ENCODE results near the gene HACL1. TPM values are rescaled to one million over a fixed set of nuclear protein-coding genes. Genes with fewer than 3 reads are reported as not detected.

The HACL1 gene
- total and polyA plus RNA-seq, 10 of the 15 experiments (the other 5 are each of a cell fraction or from before 2014, with no cell fraction given), result 19.4 to 48.7 (median 30.1) TPM

DNA sequence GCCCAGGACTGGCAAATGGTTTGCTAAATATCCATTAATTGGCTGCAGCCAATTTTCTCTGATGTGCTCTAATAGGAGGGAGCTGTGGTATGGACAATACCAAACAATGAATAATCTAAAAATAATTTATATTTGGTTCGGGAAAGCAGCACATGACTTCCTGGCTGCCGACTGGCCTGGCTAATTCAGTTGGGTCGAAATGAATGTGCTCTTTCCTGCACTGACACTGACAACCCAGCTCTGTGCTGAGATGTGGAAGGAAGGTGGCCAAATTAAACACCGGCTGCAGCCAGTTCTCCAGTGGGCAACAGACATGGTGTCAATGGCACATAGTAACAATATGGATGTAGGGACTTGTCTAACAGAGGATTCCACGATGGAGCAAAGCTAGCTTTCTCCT lies 58.8 kb downstream of the HACL1 start (continued):
- TF ChIP-seq TBL1XR1 (IDR thresholded peaks at IDR 0.05; ENCODE audit: low read depth, low read length) (no peak), JUND (IDR thresholded peaks at IDR 0.05; ENCODE audit: low read depth, low read length) (no peak), ZNF274 (IDR thresholded peaks at IDR 0.05; ENCODE audit: insufficient read depth, insufficient read length) (no peak), KDM1A (IDR thresholded peaks at IDR 0.05; ENCODE audit: borderline replicate concordance) (no peak), NFIC (IDR thresholded peaks at IDR 0.05; ENCODE audit: low read depth, low read length) (no peak), IRF4 (IDR thresholded peaks at IDR 0.05; ENCODE audit: low read depth, low read length) (no peak)

DNA sequence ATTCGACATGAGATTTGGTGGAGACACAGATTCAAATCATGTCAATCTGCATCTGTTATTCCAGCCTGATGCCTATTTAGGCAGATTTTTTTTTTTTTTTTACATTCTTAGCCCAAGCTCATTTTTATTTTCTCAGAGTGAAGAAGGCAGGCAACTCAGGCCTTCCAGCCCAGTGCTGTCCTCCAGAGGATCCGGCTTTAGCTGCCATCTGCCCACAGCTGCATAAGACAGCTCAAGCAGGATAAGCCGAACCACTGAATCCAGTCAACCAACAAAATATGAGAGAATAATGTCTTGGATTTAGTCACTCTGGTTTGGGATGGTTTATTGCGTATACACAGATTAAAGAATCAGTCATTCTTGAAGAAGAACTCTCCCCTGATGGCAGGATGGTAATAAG lies 60.0 kb downstream of the HACL1 start:
- FAIRE-seq, result no peak
- Histone ChIP-seq H3K79me2 (ENCODE audit: control insufficient read depth, insufficient read depth, low read length) (no peaks in the 10 kb centered on the region), H4K20me1 (ENCODE audit: control insufficient read depth, insufficient read depth) (no peaks in the 10 kb centered on the region), H3K27ac (ENCODE audit: control insufficient read depth, insufficient read depth) (no peak overlapping the region), H2AFZ (ENCODE audit: control insufficient read depth, low read depth, low read length) (no peak overlapping the region), H3K9me3 (replicated peaks; ENCODE audit: control insufficient read depth, insufficient read depth, low read length) (no peaks in the 10 kb centered on the region), H3K4me3 (no peak overlapping the region), H3K4me2 (ENCODE audit: control insufficient read depth, insufficient read depth) (no peak overlapping the region), H3K4me1 (ENCODE audit: control insufficient read depth, insufficient read depth, low read length) (no peaks in the 10 kb centered on the region), H3K9ac (ENCODE audit: control insufficient read depth, insufficient read depth, low read length) (no peak overlapping the region), H3K27me3 (replicated peaks in 1 of 2; ENCODE audit: control insufficient read depth in 2 of 2, insufficient read depth in 2 of 2, low read length in 1 of 2) (no peaks in the 10 kb centered on the region), H3K36me3 (ENCODE audit: control insufficient read depth in 2 of 2, insufficient read depth in 2 of 2, low read length in 1 of 2) (no peaks in the 10 kb centered on the region)
- ATAC-seq, result no peak
- RAD21 ChIA-PET (ENCODE audit: unreplicated experiment), result no interaction called here
- no TSS peak for BruUV-seq (replicated peaks)
- whole genome bisulfite sequencing (ENCODE audit: insufficient coverage, insufficient replicate concordance, low lambda C conversion rate, missing lambda C conversion rate), result 98% methylated on average over 4 of the region's 4 CpGs
- no peak for DNase-seq (ENCODE audit: low read depth, low spot score)
- intact Hi-C loops (cut with micrococcal nuclease; ENCODE audit: unreplicated experiment) (no loop called here), in situ Hi-C loops (cut with MboI) (no loop called here)
- POLR2A ChIA-PET, result interaction anchor here (0.6 kb wide), 1 partner anchor 370 kb away, joined by 4 read pairs; no protein-coding TSS in a partner anchor
- TF ChIP-seq BRCA1 (IDR thresholded peaks at IDR 0.05; ENCODE audit: low read depth, low read length) (no peak), EZH2 (IDR thresholded peaks at IDR 0.05; ENCODE audit: borderline replicate concordance, control insufficient read depth, low read depth, low read length) (no peak), SMC3 (IDR thresholded peaks at IDR 0.05; ENCODE audit: borderline replicate concordance, low read length) (no peak), ZBED1 (IDR thresholded peaks at IDR 0.05; ENCODE audit: borderline replicate concordance) (no peak), POU2F2 (IDR thresholded peaks at IDR 0.05; ENCODE audit: borderline replicate concordance, low read depth, low read length) (no peak), RFX5 (IDR thresholded peaks at IDR 0.05; ENCODE audit: low read depth, low read length) (no peak), YY1 (IDR thresholded peaks at IDR 0.05; ENCODE audit: low read depth, low read length) (no peak), NBN (IDR thresholded peaks at IDR 0.05) (no peak), KLF5 (IDR thresholded peaks at IDR 0.05; ENCODE audit: partially characterized antibody) (no peak)
- TF ChIP-seq, protein P1, sequence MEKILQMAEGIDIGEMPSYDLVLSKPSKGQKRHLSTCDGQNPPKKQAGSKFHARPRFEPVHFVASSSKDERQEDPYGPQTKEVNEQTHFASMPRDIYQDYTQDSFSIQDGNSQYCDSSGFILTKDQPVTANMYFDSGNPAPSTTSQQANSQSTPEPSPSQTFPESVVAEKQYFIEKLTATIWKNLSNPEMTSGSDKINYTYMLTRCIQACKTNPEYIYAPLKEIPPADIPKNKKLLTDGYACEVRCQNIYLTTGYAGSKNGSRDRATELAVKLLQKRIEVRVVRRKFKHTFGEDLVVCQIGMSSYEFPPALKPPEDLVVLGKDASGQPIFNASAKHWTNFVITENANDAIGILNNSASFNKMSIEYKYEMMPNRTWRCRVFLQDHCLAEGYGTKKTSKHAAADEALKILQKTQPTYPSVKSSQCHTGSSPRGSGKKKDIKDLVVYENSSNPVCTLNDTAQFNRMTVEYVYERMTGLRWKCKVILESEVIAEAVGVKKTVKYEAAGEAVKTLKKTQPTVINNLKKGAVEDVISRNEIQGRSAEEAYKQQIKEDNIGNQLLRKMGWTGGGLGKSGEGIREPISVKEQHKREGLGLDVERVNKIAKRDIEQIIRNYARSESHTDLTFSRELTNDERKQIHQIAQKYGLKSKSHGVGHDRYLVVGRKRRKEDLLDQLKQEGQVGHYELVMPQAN (conservative IDR thresholded peaks at IDR 0.05), result no peak
- TF ChIP-seq, protein P2, sequence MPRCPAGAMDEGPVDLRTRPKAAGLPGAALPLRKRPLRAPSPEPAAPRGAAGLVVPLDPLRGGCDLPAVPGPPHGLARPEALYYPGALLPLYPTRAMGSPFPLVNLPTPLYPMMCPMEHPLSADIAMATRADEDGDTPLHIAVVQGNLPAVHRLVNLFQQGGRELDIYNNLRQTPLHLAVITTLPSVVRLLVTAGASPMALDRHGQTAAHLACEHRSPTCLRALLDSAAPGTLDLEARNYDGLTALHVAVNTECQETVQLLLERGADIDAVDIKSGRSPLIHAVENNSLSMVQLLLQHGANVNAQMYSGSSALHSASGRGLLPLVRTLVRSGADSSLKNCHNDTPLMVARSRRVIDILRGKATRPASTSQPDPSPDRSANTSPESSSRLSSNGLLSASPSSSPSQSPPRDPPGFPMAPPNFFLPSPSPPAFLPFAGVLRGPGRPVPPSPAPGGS (IDR thresholded peaks at IDR 0.05; ENCODE audit: borderline replicate concordance, insufficient read depth, low read depth, low read length, poor library complexity, severe bottlenecking), result no peak
- TF ChIP-seq, protein P3, sequence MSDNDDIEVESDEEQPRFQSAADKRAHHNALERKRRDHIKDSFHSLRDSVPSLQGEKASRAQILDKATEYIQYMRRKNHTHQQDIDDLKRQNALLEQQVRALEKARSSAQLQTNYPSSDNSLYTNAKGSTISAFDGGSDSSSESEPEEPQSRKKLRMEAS (IDR thresholded peaks at IDR 0.05; ENCODE audit: low read depth, low read length), result no peak
- TF ChIP-seq, protein P4, sequence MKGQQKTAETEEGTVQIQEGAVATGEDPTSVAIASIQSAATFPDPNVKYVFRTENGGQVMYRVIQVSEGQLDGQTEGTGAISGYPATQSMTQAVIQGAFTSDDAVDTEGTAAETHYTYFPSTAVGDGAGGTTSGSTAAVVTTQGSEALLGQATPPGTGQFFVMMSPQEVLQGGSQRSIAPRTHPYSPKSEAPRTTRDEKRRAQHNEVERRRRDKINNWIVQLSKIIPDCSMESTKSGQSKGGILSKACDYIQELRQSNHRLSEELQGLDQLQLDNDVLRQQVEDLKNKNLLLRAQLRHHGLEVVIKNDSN (IDR thresholded peaks at IDR 0.05; ENCODE audit: borderline replicate concordance, extremely low read length, insufficient read depth, low read depth, low read length), result no peak
- CTCF ChIA-PET, result interaction anchor here (0.6 to 2.9 kb wide), 3 partner anchors 15 to 324 kb away, joined by 3 to 10 read pairs (median 3); no protein-coding TSS in a partner anchor
- SMC1A ChIA-PET (ENCODE audit: uncharacterized antibody, unreplicated experiment), result interaction anchor here (1.2 kb wide), 1 partner anchor 17 kb away, joined by 4 read pairs; no protein-coding TSS in a partner anchor

All from GM12878 (cell line).